SK-N-MC (cell line): ENCODE measurements around the gene TRIML2.

Experiments
- EZH2 ChIP-seq: fragments of 200-600 bp; sonication (generic); IDR thresholded peaks from one replicate; pipeline ENCODE4 v1.6.1; 2017; ENCODE audit warnings: antibody characterized with exemption
- FOXP2 ChIP-seq: optimal IDR thresholded peaks from 2 replicates; pipeline ENCODE3; 2011; ENCODE audit warnings: mild to moderate bottlenecking, moderate library complexity; ENCODE audit not compliant: insufficient read depth; ENCODE audit errors: extremely low read length, control extremely low read depth
- POLR2AphosphoS5 ChIP-seq: IDR thresholded peaks from 2 replicates; pipeline ENCODE4 v1.6.1; 2012; ENCODE audit warnings: mild to moderate bottlenecking, low read depth, low read length, borderline replicate concordance

DNA sequence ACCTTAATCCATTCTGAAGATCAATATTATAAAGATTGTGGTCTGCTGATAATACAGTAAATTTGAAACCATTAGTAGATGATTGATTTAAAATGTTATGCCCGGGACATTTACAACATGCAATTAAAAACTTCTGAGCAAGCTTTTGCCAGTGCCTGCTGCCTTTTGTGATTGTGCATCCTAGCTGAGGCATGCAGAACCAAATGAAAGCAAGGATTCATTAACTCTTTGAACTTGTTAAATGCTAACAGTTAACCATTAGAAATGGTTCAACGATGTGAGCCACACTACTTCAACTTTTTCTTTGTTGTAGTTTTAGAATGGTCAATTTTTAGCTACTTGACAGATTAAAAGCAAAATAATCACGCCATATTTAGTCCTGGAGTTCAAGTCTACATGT lies 62.7 kb downstream of the TRIML2 start:
- no peak for TF ChIP-seq EZH2
- no peak for TF ChIP-seq POLR2AphosphoS5
- no peak for TF ChIP-seq FOXP2
